Bronchial epithelial cell (primary cell): ENCODE results near the gene ACTN1. TPM values are rescaled to one million over a fixed set of nuclear protein-coding genes. Genes with fewer than 3 reads are reported as not detected.

ENCODE experiments used
- DNase-seq: peaks from one replicate; pipeline ENCODE4 v3.0.0-alpha.2; 2010; ENCODE audit warnings: low read depth
- FAIRE-seq: peaks from 2 replicates; lab custom pipeline; 2011; peaks lifted over from hg19 to GRCh38; lab: Jason Lieb, UNC
- H3K27me3 ChIP-seq: 2 replicates; pipeline ENCODE4 v1.5.1; 2011; ENCODE audit warnings: low read length; ENCODE audit not compliant: control insufficient read depth, insufficient read depth
- H3K36me3 ChIP-seq: 2 replicates; pipeline ENCODE4 v1.5.1; 2011; ENCODE audit warnings: low read length; ENCODE audit not compliant: control insufficient read depth, insufficient read depth
- H3K4me3 ChIP-seq: 2 replicates; pipeline ENCODE4 v1.5.1; 2011; ENCODE audit warnings: mild to moderate bottlenecking, low read depth, low read length, control low read depth
- CTCF ChIP-seq: IDR thresholded peaks from 2 replicates; pipeline ENCODE4 v1.5.1; 2011; ENCODE audit warnings: mild to moderate bottlenecking, moderate library complexity, low read length, control low read depth, inconsistent platforms; ENCODE audit not compliant: insufficient read depth, severe bottlenecking
- total RNA-seq: library from RNA; depleted of rRNA; stranded (reverse); fragments of >200 nt; gene quantifications from 2 replicates; pipeline ENCODE4 v1.2.1, GENCODE V29; 2014

Gene ACTN1
- total RNA-seq, 1 donor from 2014 or later: 165 TPM

GRCh38 chr14:69005432-69006148, 26.5 kb upstream of the ACTN1 start:
- DNase-seq (peak; percentile 94), FAIRE-seq (peak; percentile 92)
- Histone ChIP-seq H3K36me3 (no peaks in the 10 kb centered on the region), H3K27me3 (no peaks in the 10 kb centered on the region), H3K4me3 (no peak overlapping the region)
- TF ChIP-seq CTCF: no peak

GRCh38 chr14:69004731-69005431, 25.8 kb upstream of the ACTN1 start:
- FAIRE-seq (no peak), DNase-seq (peak; percentile 12)
- H3K4me3 ChIP-seq: no peak overlapping the region
- no peaks in the 10 kb centered on the region for H3K27me3 ChIP-seq
- H3K36me3 ChIP-seq: no peaks in the 10 kb centered on the region
- no peak for TF ChIP-seq CTCF

GRCh38 chr14:69003626-69004025, 24.5 kb upstream of the ACTN1 start:
- Histone ChIP-seq H3K27me3 (no peaks in the 10 kb centered on the region), H3K4me3 (no peak overlapping the region), H3K36me3 (no peaks in the 10 kb centered on the region)
- no peak for TF ChIP-seq CTCF
- DNase-seq (no peak), FAIRE-seq (no peak)

- FAIRE-seq: peak; percentile 77
- Histone ChIP-seq H3K36me3 (no peaks in the 10 kb centered on the region), H3K27me3 (no peaks in the 10 kb centered on the region), H3K4me3 (no peak overlapping the region)
- peak; percentile 17 for DNase-seq
- TF ChIP-seq CTCF: peak; percentile 20
These were observed 23.0 kb upstream of the ACTN1 start for GRCh38 chr14:69002069-69002468.

- TF ChIP-seq CTCF: no peak
- DNase-seq (no peak), FAIRE-seq (no peak)
- no peaks in the 10 kb centered on the region for H3K27me3 ChIP-seq
- no peak overlapping the region for H3K4me3 ChIP-seq
- H3K36me3 ChIP-seq: no peaks in the 10 kb centered on the region
These were observed 22.3 kb upstream of the ACTN1 start for GRCh38 chr14:69001375-69001774.
